HuH-7.5 (cell line): ENCODE results near the gene DCDC2C.
"Not testable (repeated sequence)": the region's sequence is repeated elsewhere in the genome, so short reads cannot be mapped to it uniquely, and the experiment has no call there.

Source experiments
- DNase-seq: peaks from one replicate; pipeline ENCODE4 v3.0.0; 2011; ENCODE audit warnings: low spot score

DCDC2C gene

GRCh38 chr2:3703236-3703756, at the start of gene DCDC2C:
TSS of gene DCDC2C (plus strand) at chr2:3703575. CDS start at chr2:3703752, 177 bp downstream.
- no peak for DNase-seq

GRCh38 chr2:3654011-3654410, 49.4 kb upstream of the DCDC2C start:
- no peak for DNase-seq

- DNase-seq, result no peak
Observed at GRCh38 chr2:3654531-3655225, 48.7 kb upstream of the DCDC2C start.

- DNase-seq, result no peak
Observed at GRCh38 chr2:3655871-3656761, 47.3 kb upstream of the DCDC2C start.

- no peak for DNase-seq
Observed at GRCh38 chr2:3656762-3657721, 46.3 kb upstream of the DCDC2C start.

GRCh38 chr2:3657881-3658280, 45.5 kb upstream of the DCDC2C start, which contains the start of gene ALLC:
TSS of gene ALLC (plus strand) at chr2:3658200. CDS start at chr2:3671158, 12,958 bp downstream.
- DNase-seq, result no peak

- no peak for DNase-seq
Observed at GRCh38 chr2:3659447-3660432, 43.6 kb upstream of the DCDC2C start.

- not testable (repeated sequence) for DNase-seq
Observed at GRCh38 chr2:3660640-3661039, 42.7 kb upstream of the DCDC2C start.

- no peak for DNase-seq
Observed at GRCh38 chr2:3661149-3661660, 42.2 kb upstream of the DCDC2C start.

GRCh38 chr2:3662239-3662638, 41.1 kb upstream of the DCDC2C start:
- no peak for DNase-seq

- DNase-seq, result no peak
Observed at GRCh38 chr2:3664118-3664517, 39.3 kb upstream of the DCDC2C start.

GRCh38 chr2:3664925-3665324, 38.5 kb upstream of the DCDC2C start:
- DNase-seq, result no peak

- DNase-seq, result no peak
Observed at GRCh38 chr2:3665886-3666612, 37.3 kb upstream of the DCDC2C start.

- no peak for DNase-seq
Observed at GRCh38 chr2:3666613-3666975, 36.8 kb upstream of the DCDC2C start.

- DNase-seq, result no peak
Observed at GRCh38 chr2:3667151-3667631, 36.2 kb upstream of the DCDC2C start.

- no peak for DNase-seq
Observed at GRCh38 chr2:3669656-3670055, 33.7 kb upstream of the DCDC2C start.

- DNase-seq, result no peak
Observed at GRCh38 chr2:3670376-3670775, 33.0 kb upstream of the DCDC2C start.

- no peak for DNase-seq
Observed at GRCh38 chr2:3670941-3671340, 32.4 kb upstream of the DCDC2C start.

- DNase-seq, result no peak
Observed at GRCh38 chr2:3672861-3673678, 30.3 kb upstream of the DCDC2C start.
